Activated CD4-positive, CD25-positive, alpha-beta regulatory T cell treated with anti-CD3 and anti-CD28 coated beads, Interleukin-2, amount 50 U/mL, for 16 hours (primary cell): ENCODE results near the gene REEP1.

Source experiments
- DNase-seq: peaks from one replicate; pipeline ENCODE4 v3.0.0-alpha.2; 2020; ENCODE audit warnings: low read depth, low spot score

Gene REEP1

DNA sequence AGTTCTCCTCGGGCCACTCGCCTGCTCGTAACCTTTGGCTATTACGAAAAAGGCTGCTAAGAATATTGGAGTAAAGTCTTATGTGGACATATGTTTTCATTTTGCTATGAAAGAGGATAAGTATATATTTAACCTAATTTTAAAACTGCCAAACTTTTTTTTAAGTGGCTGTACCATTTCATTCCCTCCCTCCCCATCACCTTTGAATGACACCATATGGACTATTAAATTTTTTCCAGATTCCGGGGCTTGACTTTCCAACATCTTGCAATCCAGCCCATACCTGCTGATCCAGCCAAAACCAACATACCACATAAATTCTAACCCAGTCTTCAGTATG is 31.5 kb downstream of the REEP1 start:
- no peak for DNase-seq

GRCh38 chr2:86305195-86305914 is 32.1 kb downstream of the REEP1 start:
- DNase-seq: no peak

DNA sequence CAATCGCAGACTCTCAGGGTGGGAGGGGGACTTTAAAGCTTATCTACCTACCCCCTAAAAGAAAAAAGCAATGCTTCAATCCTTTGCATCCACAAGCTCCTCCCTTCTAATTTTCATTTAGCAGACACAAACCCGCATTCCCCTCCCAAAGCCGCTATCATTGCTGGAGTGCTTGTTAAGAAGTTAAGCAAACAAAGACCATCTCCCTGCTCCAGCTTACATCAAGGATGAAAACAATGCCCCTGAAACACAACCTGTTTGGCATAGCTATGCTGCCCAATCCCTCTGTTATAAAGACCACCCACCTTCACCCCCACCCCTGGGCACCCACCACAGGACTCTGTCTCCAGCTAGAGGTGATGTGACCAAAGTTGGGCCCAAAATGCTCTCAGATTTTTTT is 33.0 kb downstream of the REEP1 start:
- no peak for DNase-seq

DNA sequence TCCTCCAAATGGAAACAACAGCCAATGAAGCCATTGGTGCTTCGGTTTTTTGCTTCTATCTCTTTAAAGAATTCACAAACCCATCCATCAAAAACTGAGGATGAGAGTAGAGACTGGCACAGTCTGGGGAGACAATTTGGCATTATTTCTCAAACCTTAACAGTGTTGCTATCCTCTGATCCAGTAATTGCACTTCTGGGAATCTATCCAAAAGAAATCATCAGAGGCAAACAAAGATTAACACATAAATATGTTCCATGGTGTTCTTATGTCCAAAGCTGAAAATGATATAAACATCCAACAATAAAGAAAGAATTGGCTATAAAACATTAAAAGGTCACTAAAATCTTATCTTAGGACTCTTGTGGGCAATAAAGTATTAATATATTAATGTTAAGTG is 35.1 kb downstream of the REEP1 start:
- no peak for DNase-seq

- no peak for DNase-seq
Observed at GRCh38 chr2:86301711-86302202, 35.7 kb downstream of the REEP1 start.

DNA sequence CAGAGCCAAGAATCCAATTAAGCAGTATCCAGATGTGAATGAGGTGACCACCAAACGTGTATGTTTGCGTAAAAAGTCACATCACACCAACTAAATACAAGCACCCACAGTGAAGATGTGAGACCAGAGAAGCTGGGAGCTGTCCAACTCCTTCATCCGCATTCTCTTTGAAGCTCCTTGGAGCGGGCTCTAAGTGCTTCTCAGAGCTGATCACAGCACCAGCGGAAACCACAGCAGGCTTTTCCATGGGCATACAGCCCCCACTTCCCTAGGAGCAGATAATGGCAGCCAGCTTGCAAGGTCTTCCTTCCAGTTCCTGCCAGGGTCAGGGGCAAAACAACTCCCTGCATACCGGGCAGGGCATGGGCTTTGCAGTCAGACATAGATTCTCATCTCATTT is 36.4 kb downstream of the REEP1 start:
- no peak for DNase-seq

DNA sequence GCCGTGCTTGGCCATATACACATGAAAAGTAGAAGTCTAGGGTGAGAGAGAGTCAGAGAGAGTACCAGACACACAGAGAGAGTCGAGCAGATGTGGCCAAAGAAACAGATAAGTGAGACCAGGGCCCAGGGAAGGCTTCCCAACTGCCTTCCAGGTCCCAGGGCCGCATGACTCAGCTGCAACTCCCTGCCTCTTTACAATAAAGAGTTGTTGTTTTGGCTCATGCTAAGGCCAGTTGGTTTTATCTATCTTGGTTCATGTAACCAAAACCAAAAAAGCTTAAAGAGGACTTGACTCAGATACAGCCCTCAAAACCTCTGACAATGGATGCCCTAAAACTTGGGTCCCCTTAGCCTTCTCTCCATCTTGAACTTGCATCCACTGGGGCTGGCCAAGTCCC is 36.9 kb downstream of the REEP1 start:
- DNase-seq: no peak

DNA sequence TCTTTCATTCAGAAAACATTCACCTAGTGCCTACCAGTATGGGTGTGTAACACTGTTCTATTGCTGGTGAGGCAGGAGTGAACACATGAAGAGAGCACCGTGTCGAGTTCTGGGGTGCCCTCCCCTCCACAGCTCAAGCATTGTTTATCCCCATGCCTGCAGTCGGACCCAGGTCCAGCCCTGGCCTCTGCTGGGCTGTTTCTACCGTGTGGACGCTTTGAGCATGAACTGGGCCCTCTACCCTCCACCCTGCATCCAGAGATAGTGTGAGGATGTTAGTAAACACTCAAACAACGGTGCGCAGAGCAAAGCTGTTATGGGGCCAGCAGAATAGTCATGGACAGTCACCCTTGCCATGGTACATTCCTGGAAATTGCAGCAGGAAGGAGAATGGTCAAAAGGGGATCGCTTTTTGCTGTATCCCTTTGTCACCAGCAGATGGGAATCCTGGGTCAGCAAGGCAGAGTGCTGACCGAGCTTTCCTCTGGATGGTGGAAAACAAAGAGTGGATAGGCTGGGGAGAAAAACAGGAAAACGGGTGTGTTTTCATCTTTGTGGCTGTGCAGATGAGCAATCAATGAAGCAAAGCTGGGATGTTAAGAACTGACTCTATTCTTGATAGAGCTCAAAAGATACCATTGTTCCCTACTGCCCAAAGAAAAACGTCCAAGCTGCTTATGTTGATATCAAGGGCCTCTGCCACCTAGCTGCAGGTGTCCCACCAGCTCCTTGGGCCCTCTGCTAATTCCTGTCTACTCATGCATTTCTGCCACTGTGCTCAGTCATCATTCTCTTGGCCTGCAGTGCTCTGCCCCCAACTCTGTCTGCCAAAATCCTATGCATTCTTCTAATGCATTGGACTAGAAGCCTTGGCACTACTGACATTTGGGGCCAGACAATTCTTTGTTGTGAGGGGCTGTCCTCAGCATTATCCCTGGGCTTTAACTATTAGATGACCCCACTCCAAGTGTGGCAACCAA is 38.7 kb downstream of the REEP1 start:
- no peak for DNase-seq

- no peak for DNase-seq
Observed at GRCh38 chr2:86297382-86298147, 39.9 kb downstream of the REEP1 start.

DNA sequence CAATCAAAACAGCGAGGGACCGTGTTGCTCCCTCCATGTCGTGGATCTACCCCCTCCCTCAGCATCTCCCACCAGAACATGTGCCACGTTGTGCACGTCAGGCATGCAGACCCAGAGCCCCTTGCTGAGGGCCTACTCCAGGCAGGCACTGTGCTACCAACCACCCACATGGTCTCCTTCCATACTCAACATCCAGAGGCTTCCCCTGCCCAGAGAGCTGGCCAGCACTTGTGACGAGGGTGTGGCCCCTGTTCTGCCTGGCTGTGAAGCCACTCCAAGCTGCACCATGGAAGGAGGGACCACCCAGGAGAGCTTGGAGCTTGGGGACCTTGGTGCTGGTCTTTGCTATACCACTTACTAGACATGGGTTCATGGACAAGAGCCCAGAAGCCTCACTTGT is 40.5 kb downstream of the REEP1 start:
- no peak for DNase-seq

DNA sequence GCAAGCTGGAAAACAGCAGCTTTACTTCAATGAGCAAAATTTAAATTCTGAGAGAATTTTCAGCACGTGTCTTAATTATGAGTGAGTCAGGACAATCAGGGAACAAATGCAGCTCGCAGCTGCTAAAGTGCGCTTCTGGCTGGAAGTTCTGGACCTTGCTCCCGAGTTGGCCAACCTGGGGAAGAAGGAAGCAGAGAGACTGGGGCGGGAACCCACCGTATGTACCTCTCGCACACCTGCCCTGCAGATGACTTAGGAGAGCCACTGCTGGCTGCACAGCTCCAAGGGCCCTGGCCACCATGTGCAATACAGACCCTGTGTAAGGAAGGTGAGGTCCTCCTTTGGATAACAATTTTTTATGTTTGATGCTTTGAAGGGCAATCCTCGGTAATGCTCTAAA is 42.4 kb downstream of the REEP1 start:
- DNase-seq: no peak

GRCh38 chr2:86293612-86294011 is 43.8 kb downstream of the REEP1 start:
- DNase-seq: no peak

DNA sequence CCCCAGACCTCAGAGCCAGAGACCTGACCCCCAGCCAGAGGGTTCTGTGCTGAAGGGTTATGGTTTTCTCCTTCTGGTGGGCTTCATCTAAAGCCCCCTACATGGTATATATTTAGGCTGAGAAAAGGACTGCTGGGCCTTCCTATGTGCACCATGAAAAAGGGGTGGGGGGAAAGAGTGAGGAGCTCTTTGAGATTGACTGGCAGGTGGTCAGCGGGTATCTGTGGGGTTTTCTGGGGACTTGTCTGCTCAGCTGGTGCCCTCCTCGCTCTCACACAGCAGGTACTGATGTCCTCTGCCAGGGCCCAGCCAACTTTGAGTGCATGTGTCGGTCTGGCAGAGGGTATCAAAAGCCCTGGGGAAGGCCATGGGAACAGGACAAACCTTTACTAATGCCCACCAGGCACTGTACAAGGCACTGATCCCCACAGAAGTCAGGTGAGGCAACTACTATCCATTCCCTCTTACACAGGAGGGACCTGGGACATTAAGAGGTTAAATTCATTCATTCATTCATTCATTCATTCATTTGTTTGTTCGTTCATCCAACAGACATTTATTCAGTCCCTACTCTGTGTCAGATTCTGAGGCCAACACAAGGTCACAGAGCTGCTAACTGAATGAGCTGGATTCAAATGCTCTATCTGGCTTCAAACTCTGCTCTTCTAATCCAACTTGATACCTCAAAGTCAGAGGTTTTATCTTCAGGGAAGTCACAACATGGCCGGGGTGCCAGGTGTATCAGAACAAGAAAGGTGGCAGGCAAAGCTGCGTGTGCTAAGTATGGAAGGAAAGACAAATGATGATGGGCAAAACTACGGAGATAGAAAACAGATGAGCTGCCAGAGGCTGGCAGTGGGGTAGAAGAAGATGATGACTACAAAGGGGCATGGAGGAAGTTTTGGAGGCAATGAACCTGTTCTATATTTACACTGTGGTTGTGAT is 44.6 kb downstream of the REEP1 start:
- no peak for DNase-seq

- no peak for DNase-seq
Observed at GRCh38 chr2:86291328-86291662, 46.1 kb downstream of the REEP1 start.

DNA sequence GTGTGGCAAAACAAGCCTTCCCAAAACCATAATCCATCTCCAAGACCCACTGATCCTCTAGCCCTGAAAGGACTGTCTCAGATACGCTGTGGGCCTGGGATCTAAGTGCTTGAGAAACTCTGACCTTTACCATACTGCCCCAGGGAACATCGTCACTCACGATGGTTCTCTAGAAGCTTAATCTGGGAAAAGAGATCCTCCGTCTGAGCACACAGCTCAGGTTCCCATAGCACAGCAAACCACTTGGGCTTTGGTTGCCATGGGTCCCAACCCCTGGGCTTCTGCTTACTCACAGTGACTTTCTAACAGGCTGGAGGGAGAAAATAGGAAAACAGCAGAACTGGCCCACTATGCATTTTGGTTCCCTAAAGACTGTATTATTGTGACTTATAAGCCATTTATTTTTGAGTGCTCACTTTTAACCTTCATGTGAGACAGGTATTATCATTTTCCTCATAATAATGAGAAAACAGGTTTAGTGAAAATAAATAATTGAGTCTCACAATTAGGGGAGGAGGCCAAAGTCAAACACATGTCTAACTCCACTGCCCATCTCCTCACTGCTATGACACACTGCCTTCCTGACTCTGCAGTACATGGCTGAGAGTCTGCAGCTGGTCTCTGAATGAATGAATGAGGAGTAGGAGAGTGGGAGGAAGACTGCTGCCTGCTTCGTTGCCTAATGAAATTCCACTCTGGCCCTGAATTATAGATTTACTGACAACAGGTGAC is 46.7 kb downstream of the REEP1 start:
- no peak for DNase-seq

GRCh38 chr2:86286516-86286915 is 50.9 kb downstream of the REEP1 start:
- DNase-seq: no peak

DNA sequence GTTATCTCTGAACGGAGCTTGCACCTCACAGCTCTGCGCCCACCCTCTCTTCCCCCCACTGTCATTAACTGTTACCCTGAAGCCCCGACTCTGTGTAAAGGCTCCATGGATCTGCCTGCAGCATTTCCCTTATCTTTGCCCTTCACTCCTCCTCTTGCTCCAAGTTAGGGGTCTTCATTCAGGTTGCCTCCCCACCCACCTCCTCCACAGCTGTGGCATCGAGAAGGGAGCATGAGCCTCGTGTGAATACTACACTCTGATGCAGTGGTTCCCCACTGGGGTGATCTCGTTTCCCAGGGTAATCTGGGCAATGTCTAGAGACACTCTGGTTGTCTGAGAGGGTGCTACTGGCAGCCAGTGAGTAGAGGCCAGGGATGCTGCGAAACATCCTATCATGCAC is 51.4 kb downstream of the REEP1 start:
- DNase-seq: no peak

- no peak for DNase-seq
Observed at GRCh38 chr2:86285571-86285970, 51.9 kb downstream of the REEP1 start.

GRCh38 chr2:86284987-86285386 is 52.4 kb downstream of the REEP1 start:
- DNase-seq: no peak

- no peak for DNase-seq
Observed at GRCh38 chr2:86284401-86284841, 53.0 kb downstream of the REEP1 start.
